Panc1 (cell line): Measurements from ENCODE around the gene GPD2. TPM values are rescaled to one million over a fixed set of nuclear protein-coding genes. Genes with fewer than 3 reads are reported as not detected.

Source experiments
- ATAC-seq: fragments of 200-7000 bp; cut with Tn5 transposase; 2 replicates; pipeline ENCODE4 v1.9.1; 2020; ENCODE audit warnings: mild to moderate bottlenecking, moderate library complexity
- BruUV-seq: library from RNA; stranded (reverse); fragments of 400-500 nt; replicated peaks from 2 replicates; lab custom pipeline; 2021; lab: Mats Ljungman, UMichigan
- CTCF ChIA-PET: fragments of 300-600 bp; sonication (Branson Sonifier 250); formaldehyde crosslinking; loops from one replicate; lab custom pipeline; 2022; ENCODE audit warnings: antibody characterized with exemption; lab: Charles Lee
- POLR2A ChIA-PET: fragments of 300-600 bp; sonication (Branson Sonifier 250); formaldehyde crosslinking; loops from one replicate; lab custom pipeline; 2022; ENCODE audit warnings: antibody characterized with exemption; lab: Charles Lee
- DNase-seq: peaks from one replicate; pipeline ENCODE4 v3.0.0-alpha.2; 2010; ENCODE audit warnings: low read depth, low spot score
- H3K27ac ChIP-seq: 2 replicates; pipeline ENCODE4 v1.5.1; 2011; ENCODE audit warnings: mild to moderate bottlenecking, low read length, inconsistent platforms
- H3K27me3 ChIP-seq: fragments of 200-500 bp; sonication (Bioruptor generic); 2 replicates; pipeline ENCODE4 v1.6.0; 2014; ENCODE audit warnings: low read length, inconsistent platforms; ENCODE audit not compliant: control insufficient read depth, insufficient read depth
- H3K36me3 ChIP-seq: fragments of 200-500 bp; sonication (Bioruptor generic); 2 replicates; pipeline ENCODE4 v1.5.1; 2014; ENCODE audit warnings: inconsistent platforms, mild to moderate bottlenecking, low read length, moderate library complexity; ENCODE audit not compliant: control insufficient read depth, insufficient read depth
- H3K4me1 ChIP-seq: 2 replicates; pipeline ENCODE4 v1.5.1; 2011; ENCODE audit warnings: inconsistent platforms, mild to moderate bottlenecking, low read length, moderate library complexity; ENCODE audit not compliant: control insufficient read depth, insufficient read depth
- H3K4me3 ChIP-seq, 2 experiments: 2 replicates each; pipeline ENCODE4 v1.5.1; 2011 to 2012; ENCODE audit warnings: low read depth in 2 of 2, low read length in 2 of 2, mild to moderate bottlenecking in 2 of 2, inconsistent platforms in 1 of 2, moderate library complexity in 1 of 2
- H3K9me3 ChIP-seq: fragments of 200-500 bp; sonication (Bioruptor generic); 2 replicates; pipeline ENCODE4 v1.5.1; 2014; ENCODE audit warnings: low read depth, mild to moderate bottlenecking, inconsistent platforms, low read length, moderate library complexity; ENCODE audit not compliant: control insufficient read depth, insufficient read depth
- POLR2AphosphoS5 ChIP-seq: IDR thresholded peaks from 2 replicates; pipeline ENCODE4 v1.6.1; 2012; ENCODE audit warnings: mild to moderate bottlenecking, low read depth, low read length, moderate library complexity
- SIN3A ChIP-seq: IDR thresholded peaks from 2 replicates; pipeline ENCODE4 v1.6.1; 2012; ENCODE audit warnings: low read depth, mild to moderate bottlenecking, low read length, moderate library complexity, borderline replicate concordance; ENCODE audit not compliant: insufficient read depth
- TCF7L2 ChIP-seq: IDR thresholded peaks from 2 replicates; pipeline ENCODE4 v1.6.1; 2011; ENCODE audit warnings: mild to moderate bottlenecking, low read depth, low read length, inconsistent platforms
- in situ Hi-C: cut with HindIII; loops from 2 replicates; pipeline ENCODE4 v1.10.0; 2016; ENCODE audit warnings: low sequenced_read_pairs, low pct_unique_long_range_greater_than_20kb
- intact Hi-C: fragments of 100-400 bp; cut with micrococcal nuclease; formaldehyde crosslinking; loops from one replicate; pipeline ENCODE4 v1.10.0; 2022; ENCODE audit not compliant: unreplicated experiment
- total RNA-seq: library from RNA; stranded (reverse); gene quantifications from one replicate; pipeline ENCODE4 v1.2.1, GENCODE V29; 2021; ENCODE audit not compliant: unreplicated experiment
- TF ChIP-seq, protein P1 (sequence below), 2 experiments: IDR thresholded peaks; 2 replicates each; pipeline ENCODE4 v1.6.1; 2011 to 2012; ENCODE audit warnings: low read depth in 2 of 2, control low read depth in 1 of 2, low read length in 1 of 2, mild to moderate bottlenecking in 1 of 2, moderate library complexity in 1 of 2; ENCODE audit not compliant: insufficient read depth in 1 of 2
- TF ChIP-seq, protein P2 (sequence below): fragments of 450-650 bp; IDR thresholded peaks from 2 replicates; pipeline ENCODE4 v1.5.1; 2017; ENCODE audit warnings: mild to moderate bottlenecking

GPD2 gene
- total RNA-seq, 1 experiment from 2014 or later: 27.5 TPM

DNA sequence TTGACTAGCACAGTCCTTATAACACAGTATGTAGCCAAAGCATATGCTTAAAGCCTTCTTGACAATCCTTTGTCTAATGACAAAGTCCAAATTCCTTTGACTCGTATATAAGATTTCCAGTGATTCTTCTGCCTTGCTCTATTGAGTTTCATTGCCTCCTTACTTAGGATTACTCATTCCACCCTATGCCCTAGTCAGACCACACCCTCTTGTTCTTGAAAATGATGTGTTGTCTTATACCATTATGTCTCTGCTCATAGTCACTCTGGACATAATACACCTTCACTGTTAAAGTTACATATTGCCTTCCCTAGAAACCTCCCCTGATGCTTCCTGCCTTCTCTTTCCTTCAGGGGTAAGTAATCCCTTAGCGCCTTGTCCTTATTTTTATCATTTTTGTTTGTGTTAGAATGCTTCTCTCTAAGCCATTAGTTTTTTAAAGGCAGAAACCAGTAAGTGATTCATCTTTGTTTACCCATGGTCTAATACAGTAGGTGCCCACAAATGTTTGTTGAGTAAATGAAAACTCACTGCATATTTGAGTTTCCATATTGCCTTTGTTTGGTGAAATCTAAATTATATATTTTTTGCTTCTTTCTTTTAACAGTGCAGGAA is 19.3 kb downstream of the GPD2 start:
- Histone ChIP-seq H3K4me1 (no peaks in the 10 kb centered on the region), H3K36me3 (no peaks in the 10 kb centered on the region), H3K9me3 (no peaks in the 10 kb centered on the region), H3K4me3 (no peak overlapping the region), H3K27me3 (no peaks in the 10 kb centered on the region), H3K27ac (no peak overlapping the region)
- CTCF ChIA-PET: no interaction called here
- DNase-seq: peak; percentile 73
- POLR2A ChIA-PET: no interaction called here
- intact Hi-C loops: no loop called here
- TF ChIP-seq TCF7L2: no peak
- TF ChIP-seq SIN3A: no peak
- TF ChIP-seq, protein P1, sequence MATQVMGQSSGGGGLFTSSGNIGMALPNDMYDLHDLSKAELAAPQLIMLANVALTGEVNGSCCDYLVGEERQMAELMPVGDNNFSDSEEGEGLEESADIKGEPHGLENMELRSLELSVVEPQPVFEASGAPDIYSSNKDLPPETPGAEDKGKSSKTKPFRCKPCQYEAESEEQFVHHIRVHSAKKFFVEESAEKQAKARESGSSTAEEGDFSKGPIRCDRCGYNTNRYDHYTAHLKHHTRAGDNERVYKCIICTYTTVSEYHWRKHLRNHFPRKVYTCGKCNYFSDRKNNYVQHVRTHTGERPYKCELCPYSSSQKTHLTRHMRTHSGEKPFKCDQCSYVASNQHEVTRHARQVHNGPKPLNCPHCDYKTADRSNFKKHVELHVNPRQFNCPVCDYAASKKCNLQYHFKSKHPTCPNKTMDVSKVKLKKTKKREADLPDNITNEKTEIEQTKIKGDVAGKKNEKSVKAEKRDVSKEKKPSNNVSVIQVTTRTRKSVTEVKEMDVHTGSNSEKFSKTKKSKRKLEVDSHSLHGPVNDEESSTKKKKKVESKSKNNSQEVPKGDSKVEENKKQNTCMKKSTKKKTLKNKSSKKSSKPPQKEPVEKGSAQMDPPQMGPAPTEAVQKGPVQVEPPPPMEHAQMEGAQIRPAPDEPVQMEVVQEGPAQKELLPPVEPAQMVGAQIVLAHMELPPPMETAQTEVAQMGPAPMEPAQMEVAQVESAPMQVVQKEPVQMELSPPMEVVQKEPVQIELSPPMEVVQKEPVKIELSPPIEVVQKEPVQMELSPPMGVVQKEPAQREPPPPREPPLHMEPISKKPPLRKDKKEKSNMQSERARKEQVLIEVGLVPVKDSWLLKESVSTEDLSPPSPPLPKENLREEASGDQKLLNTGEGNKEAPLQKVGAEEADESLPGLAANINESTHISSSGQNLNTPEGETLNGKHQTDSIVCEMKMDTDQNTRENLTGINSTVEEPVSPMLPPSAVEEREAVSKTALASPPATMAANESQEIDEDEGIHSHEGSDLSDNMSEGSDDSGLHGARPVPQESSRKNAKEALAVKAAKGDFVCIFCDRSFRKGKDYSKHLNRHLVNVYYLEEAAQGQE (IDR thresholded peaks at IDR 0.05; ENCODE audit: insufficient read depth in 1 of 2, low read depth in 2 of 2, low read length in 1 of 2): no peak
- TF ChIP-seq, protein P2, sequence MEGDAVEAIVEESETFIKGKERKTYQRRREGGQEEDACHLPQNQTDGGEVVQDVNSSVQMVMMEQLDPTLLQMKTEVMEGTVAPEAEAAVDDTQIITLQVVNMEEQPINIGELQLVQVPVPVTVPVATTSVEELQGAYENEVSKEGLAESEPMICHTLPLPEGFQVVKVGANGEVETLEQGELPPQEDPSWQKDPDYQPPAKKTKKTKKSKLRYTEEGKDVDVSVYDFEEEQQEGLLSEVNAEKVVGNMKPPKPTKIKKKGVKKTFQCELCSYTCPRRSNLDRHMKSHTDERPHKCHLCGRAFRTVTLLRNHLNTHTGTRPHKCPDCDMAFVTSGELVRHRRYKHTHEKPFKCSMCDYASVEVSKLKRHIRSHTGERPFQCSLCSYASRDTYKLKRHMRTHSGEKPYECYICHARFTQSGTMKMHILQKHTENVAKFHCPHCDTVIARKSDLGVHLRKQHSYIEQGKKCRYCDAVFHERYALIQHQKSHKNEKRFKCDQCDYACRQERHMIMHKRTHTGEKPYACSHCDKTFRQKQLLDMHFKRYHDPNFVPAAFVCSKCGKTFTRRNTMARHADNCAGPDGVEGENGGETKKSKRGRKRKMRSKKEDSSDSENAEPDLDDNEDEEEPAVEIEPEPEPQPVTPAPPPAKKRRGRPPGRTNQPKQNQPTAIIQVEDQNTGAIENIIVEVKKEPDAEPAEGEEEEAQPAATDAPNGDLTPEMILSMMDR: no peak
- no peak for TF ChIP-seq POLR2AphosphoS5
- in situ Hi-C loops: no loop called here
- no TSS peak for BruUV-seq
- ATAC-seq: peak; percentile 68; the same call in 1 of the 2 replicates

DNA sequence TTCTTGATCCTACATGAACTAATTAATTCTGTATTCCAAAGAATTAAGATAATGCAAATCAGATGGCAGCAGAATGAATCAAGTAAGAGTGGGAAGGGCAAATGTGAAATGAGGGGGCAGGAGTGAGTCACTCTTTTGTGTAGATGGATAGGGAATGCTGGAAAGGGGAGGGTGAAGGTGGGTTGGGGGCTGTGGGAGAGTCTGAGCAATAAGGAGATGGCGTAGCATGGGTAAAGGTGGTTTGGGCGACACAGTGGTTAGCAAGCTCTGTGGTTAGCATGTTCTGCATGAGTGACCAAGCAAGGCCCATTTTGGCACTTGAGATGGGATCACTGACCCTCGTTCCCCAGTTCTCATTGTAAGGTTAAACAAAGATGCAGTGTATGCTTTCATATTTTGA is 20.4 kb downstream of the GPD2 start:
- no peak overlapping the region for H3K4me3 ChIP-seq
- H3K27ac ChIP-seq: no peak overlapping the region
- H3K27me3 ChIP-seq: no peaks in the 10 kb centered on the region
- ATAC-seq (no peak), DNase-seq (no peak)
- H3K36me3 ChIP-seq: no peaks in the 10 kb centered on the region
- ChIA-PET CTCF (no interaction called here), POLR2A (interaction anchor here (0.6 kb wide), 1 partner anchor 14 kb away, joined by 3 read pairs; no protein-coding TSS in a partner anchor)
- H3K4me1 ChIP-seq: no peaks in the 10 kb centered on the region
- in situ Hi-C loops (no loop called here), intact Hi-C loops (no loop called here)
- BruUV-seq: no TSS peak
- TF ChIP-seq TCF7L2 (no peak), SIN3A (no peak), POLR2AphosphoS5 (no peak)
- TF ChIP-seq, protein P2: no peak
- TF ChIP-seq, protein P1 (IDR thresholded peaks at IDR 0.05; ENCODE audit: insufficient read depth in 1 of 2, low read depth in 2 of 2, low read length in 1 of 2): no peak
- H3K9me3 ChIP-seq: no peaks in the 10 kb centered on the region
